HEK293 (cell line): Measurements from ENCODE around the gene DKK3.

Experiments
- CTCF ChIA-PET: fragments of 350-600 bp; formaldehyde crosslinking; extraction: SDS; loops from one replicate; lab custom pipeline; 2021; ENCODE audit warnings: antibody characterized with exemption; lab: Yijun Ruan, JAX
- POLR2A ChIA-PET: fragments of 300-600 bp; formaldehyde crosslinking; extraction: SDS; loops from one replicate; lab custom pipeline; 2020; ENCODE audit warnings: antibody characterized with exemption, inconsistent platforms; lab: Yijun Ruan, JAX
- H3K27ac ChIP-seq: fragments of 200-500 bp; sonication (Bioruptor generic); 2 replicates; pipeline ENCODE4 v1.5.1; 2014; ENCODE audit warnings: low read depth, low read length, control low read depth, inconsistent platforms; ENCODE audit errors: extremely low read depth
- H3K36me3 ChIP-seq, 2 experiments: fragments of 200-500 bp in 1 of 2; sonication (Bioruptor generic) in 1 of 2; 1 replicate in 1 of 2; 2 replicates in 1 of 2; pipeline ENCODE4 v1.5.1; 2014 to 2017; ENCODE audit warnings: inconsistent platforms in 2 of 2, low read length in 2 of 2; ENCODE audit not compliant: control insufficient read depth in 2 of 2, insufficient read depth in 1 of 2
- H3K4me1 ChIP-seq: fragments of 200-500 bp; sonication (Bioruptor generic); 2 replicates; pipeline ENCODE4 v1.5.1; 2014; ENCODE audit warnings: mild to moderate bottlenecking, low read length, inconsistent platforms; ENCODE audit not compliant: control insufficient read depth, insufficient read depth
- H3K4me3 ChIP-seq: 2 replicates; pipeline ENCODE4 v1.5.1; 2011; ENCODE audit warnings: low read depth, mild to moderate bottlenecking, control low read depth, low read length, moderate library complexity
- H3K9me3 ChIP-seq: fragments of 200-500 bp; sonication (Bioruptor generic); 2 replicates; pipeline ENCODE4 v1.5.1; 2014; ENCODE audit warnings: low read depth, low read length, inconsistent platforms; ENCODE audit not compliant: control insufficient read depth, insufficient read depth
- AEBP2 ChIP-seq: fragments of 450-650 bp; formaldehyde crosslinking; IDR thresholded peaks from 2 replicates; pipeline ENCODE4 v1.5.1; 2016; ENCODE audit warnings: missing biosample characterization, missing genetic modification characterization, borderline replicate concordance
- KLF10 ChIP-seq: fragments of 450-650 bp; IDR thresholded peaks from 2 replicates; pipeline ENCODE4 v1.5.1; 2018; ENCODE audit warnings: missing biosample characterization, mild to moderate bottlenecking, missing genetic modification characterization
- MEIS1 ChIP-seq: sonication (generic); formaldehyde crosslinking; IDR thresholded peaks from 2 replicates; pipeline ENCODE4 v1.8.1; 2022; ENCODE audit warnings: missing genetic modification reagents, mild to moderate bottlenecking, borderline replicate concordance
- PBX3 ChIP-seq: sonication (generic); formaldehyde crosslinking; IDR thresholded peaks from 2 replicates; pipeline ENCODE4 v1.8.1; 2022; ENCODE audit warnings: mild to moderate bottlenecking, moderate library complexity, missing genetic modification reagents
- SP3 ChIP-seq: fragments of 450-650 bp; formaldehyde crosslinking; IDR thresholded peaks from 2 replicates; pipeline ENCODE4 v1.5.1; 2016; ENCODE audit warnings: missing biosample characterization, missing genetic modification characterization
- ZBTB10 ChIP-seq: fragments of 450-650 bp; formaldehyde crosslinking; IDR thresholded peaks from 2 replicates; pipeline ENCODE4 v1.5.1; 2016; ENCODE audit warnings: missing biosample characterization, missing genetic modification characterization
- ZBTB6 ChIP-seq: fragments of 450-650 bp; formaldehyde crosslinking; IDR thresholded peaks from 2 replicates; pipeline ENCODE4 v1.5.1; 2017; ENCODE audit warnings: missing biosample characterization, missing genetic modification characterization
- ZBTB7A ChIP-seq: fragments of 450-650 bp; formaldehyde crosslinking; IDR thresholded peaks from 2 replicates; pipeline ENCODE4 v1.5.1; 2016; ENCODE audit warnings: low read depth, missing biosample characterization, missing genetic modification characterization
- ZEB2 ChIP-seq: fragments of 450-650 bp; formaldehyde crosslinking; IDR thresholded peaks from 2 replicates; pipeline ENCODE4 v1.5.1; 2016; ENCODE audit warnings: missing biosample characterization, missing genetic modification characterization
- ZFP69B ChIP-seq: fragments of 450-650 bp; formaldehyde crosslinking; IDR thresholded peaks from 2 replicates; pipeline ENCODE4 v1.5.1; 2016; ENCODE audit warnings: missing biosample characterization, missing genetic modification characterization
- ZIC2 ChIP-seq: fragments of 450-650 bp; formaldehyde crosslinking; IDR thresholded peaks from 2 replicates; pipeline ENCODE4 v1.5.1; 2016; ENCODE audit warnings: missing biosample characterization, missing genetic modification characterization
- ZNF140 ChIP-seq: fragments of 450-650 bp; formaldehyde crosslinking; IDR thresholded peaks from 2 replicates; pipeline ENCODE4 v1.5.1; 2016; ENCODE audit warnings: missing biosample characterization, missing genetic modification characterization
- ZNF16 ChIP-seq: fragments of 450-650 bp; formaldehyde crosslinking; IDR thresholded peaks from 2 replicates; pipeline ENCODE4 v1.5.1; 2016; ENCODE audit warnings: low read depth, missing biosample characterization, missing genetic modification characterization
- ZNF169 ChIP-seq: fragments of 450-650 bp; formaldehyde crosslinking; IDR thresholded peaks from 2 replicates; pipeline ENCODE4 v1.5.1; 2016; ENCODE audit warnings: missing biosample characterization, missing genetic modification characterization
- ZNF2 ChIP-seq: fragments of 450-650 bp; formaldehyde crosslinking; IDR thresholded peaks from 2 replicates; pipeline ENCODE4 v1.5.1; 2016; ENCODE audit warnings: missing biosample characterization, missing genetic modification characterization
- ZNF221 ChIP-seq: fragments of 450-650 bp; formaldehyde crosslinking; IDR thresholded peaks from 2 replicates; pipeline ENCODE4 v1.5.1; 2017; ENCODE audit warnings: missing biosample characterization, missing genetic modification characterization, borderline replicate concordance
- ZNF23 ChIP-seq: fragments of 450-650 bp; formaldehyde crosslinking; IDR thresholded peaks from 2 replicates; pipeline ENCODE4 v1.5.1; 2016; ENCODE audit warnings: missing biosample characterization, missing genetic modification characterization, borderline replicate concordance
- ZNF302 ChIP-seq: fragments of 450-650 bp; formaldehyde crosslinking; IDR thresholded peaks from 2 replicates; pipeline ENCODE4 v1.5.1; 2016; ENCODE audit warnings: missing biosample characterization, missing genetic modification characterization, low read depth
- ZNF366 ChIP-seq: fragments of 450-650 bp; formaldehyde crosslinking; conservative IDR thresholded peaks from 2 replicates; pipeline ENCODE4 v1.5.1; 2016; ENCODE audit warnings: missing biosample characterization, missing genetic modification characterization
- ZNF555 ChIP-seq: fragments of 450-650 bp; formaldehyde crosslinking; conservative IDR thresholded peaks from 2 replicates; pipeline ENCODE4 v1.5.1; 2017; ENCODE audit warnings: missing biosample characterization, mild to moderate bottlenecking, missing genetic modification characterization, inconsistent platforms
- ZNF629 ChIP-seq: fragments of 450-650 bp; formaldehyde crosslinking; IDR thresholded peaks from 2 replicates; pipeline ENCODE4 v1.5.1; 2017; ENCODE audit warnings: missing biosample characterization, missing genetic modification characterization
- ZNF654 ChIP-seq: fragments of 450-650 bp; formaldehyde crosslinking; IDR thresholded peaks from 2 replicates; pipeline ENCODE4 v1.5.1; 2016; ENCODE audit warnings: low read depth, missing biosample characterization, missing genetic modification characterization
- ZNF658 ChIP-seq: fragments of 450-650 bp; formaldehyde crosslinking; IDR thresholded peaks from 2 replicates; pipeline ENCODE4; 2016; ENCODE audit warnings: missing biosample characterization, missing genetic modification characterization
- ZNF660 ChIP-seq: fragments of 450-650 bp; IDR thresholded peaks from 2 replicates; pipeline ENCODE4 v1.5.1; 2018; ENCODE audit warnings: missing biosample characterization, mild to moderate bottlenecking, missing genetic modification characterization
- ZNF777 ChIP-seq: fragments of 450-650 bp; formaldehyde crosslinking; IDR thresholded peaks from 2 replicates; pipeline ENCODE4 v1.5.1; 2017; ENCODE audit warnings: missing biosample characterization, missing genetic modification characterization, borderline replicate concordance
- ZNF792 ChIP-seq: fragments of 450-650 bp; formaldehyde crosslinking; IDR thresholded peaks from 2 replicates; pipeline ENCODE4 v1.5.1; 2016; ENCODE audit warnings: missing biosample characterization, missing genetic modification characterization
- ZSCAN5A ChIP-seq: fragments of 450-650 bp; formaldehyde crosslinking; IDR thresholded peaks from 2 replicates; pipeline ENCODE4 v1.5.1; 2016; ENCODE audit warnings: missing biosample characterization, missing genetic modification characterization

The DKK3 gene

GRCh38 chr11:11963067-11963466, 45.4 kb downstream of the DKK3 start:
- TF ChIP-seq ZNF660 (tag by site-specific recombination) (no peak), ZNF221 (tag by site-specific recombination) (no peak), ZEB2 (no peak), ZNF302 (tag by site-specific recombination) (no peak), ZBTB6 (tag by site-specific recombination) (no peak), ZIC2 (tag by site-specific recombination) (no peak), ZNF16 (tag by site-specific recombination) (no peak), ZNF366 (tag by site-specific recombination) (no peak), ZNF23 (tag by site-specific recombination) (no peak), ZNF140 (tag by site-specific recombination) (no peak)
- no peak overlapping the region for H3K27ac ChIP-seq
- no peaks in the 10 kb centered on the region for H3K4me1 ChIP-seq
- no peak overlapping the region for H3K4me3 ChIP-seq
- ChIA-PET POLR2A (interaction anchor here (0.8 kb wide), 1 partner anchor 16 kb away, joined by 3 read pairs; no protein-coding TSS in a partner anchor), CTCF (no interaction called here)
- no peaks in the 10 kb centered on the region for H3K9me3 ChIP-seq
- peaks cover 0 to 11% of the 10 kb centered on the region in 2 experiments; a peak in 1 of 3 replicates for H3K36me3 ChIP-seq

- ChIA-PET CTCF (interaction anchor here (0.6 to 1.2 kb wide), 2 partner anchors 17 to 29 kb away, joined by 3 to 4 read pairs; no protein-coding TSS in a partner anchor), POLR2A (no interaction called here)
- Histone ChIP-seq H3K9me3 (no peaks in the 10 kb centered on the region), H3K36me3 (peaks cover 0 to 22% of the 10 kb centered on the region in 2 experiments; a peak in 1 of 3 replicates), H3K27ac (no peak overlapping the region), H3K4me1 (no peaks in the 10 kb centered on the region), H3K4me3 (no peak overlapping the region)
- no peak for TF ChIP-seq ZNF555 (tag by site-specific recombination)
- TF ChIP-seq ZBTB7A, result no peak
- TF ChIP-seq PBX3 (CRISPR knock-in tag), result no peak
- TF ChIP-seq KLF10, result no peak
- TF ChIP-seq ZFP69B (tag by site-specific recombination), result no peak
- TF ChIP-seq ZBTB10, result no peak
- no peak for TF ChIP-seq ZNF658 (tag by site-specific recombination)
- TF ChIP-seq MEIS1 (CRISPR knock-in tag), result no peak
- no peak for TF ChIP-seq ZSCAN5A (tag by site-specific recombination)
- TF ChIP-seq SP3, result no peak
- TF ChIP-seq ZNF654 (tag by site-specific recombination), result no peak
- no peak for TF ChIP-seq ZNF2 (tag by site-specific recombination)
- TF ChIP-seq ZNF792 (tag by site-specific recombination), result no peak
- TF ChIP-seq ZNF777 (tag by site-specific recombination), result no peak
- TF ChIP-seq AEBP2, result no peak
- TF ChIP-seq ZNF629 (tag by site-specific recombination), result no peak
- no peak for TF ChIP-seq ZNF169
These were observed 46.9 kb downstream of the DKK3 start for GRCh38 chr11:11961399-11962028.
